GM12878 (cell line): ENCODE data around the gene NLRP6. TPM values are rescaled to one million over a fixed set of nuclear protein-coding genes. Genes with fewer than 3 reads are reported as not detected.

Experiments used
- BHLHE40 ChIP-seq, 2 experiments: fragments of 450-650 bp in 1 of 2; IDR thresholded peaks; 2 replicates each; pipeline ENCODE4 v1.6.1; 2011 to 2017; ENCODE audit warnings: low read depth in 2 of 2, borderline replicate concordance in 1 of 2, improper control_type of control experiment in 1 of 2, low read length in 1 of 2, mild to moderate bottlenecking in 1 of 2
- E2F4 ChIP-seq: IDR thresholded peaks from 2 replicates; pipeline ENCODE4 v1.6.1; 2012; ENCODE audit warnings: low read depth, low read length, improper control_type of control experiment
- HCFC1 ChIP-seq: fragments of 150-350 bp; IDR thresholded peaks from 2 replicates; pipeline ENCODE4 v1.6.1; 2014; ENCODE audit warnings: low read length
- KLF5 ChIP-seq: fragments of 450-650 bp; IDR thresholded peaks from 2 replicates; pipeline ENCODE4 v1.6.1; 2014; ENCODE audit warnings: mild to moderate bottlenecking; ENCODE audit not compliant: partially characterized antibody
- LARP7 ChIP-seq: fragments of 450-650 bp; IDR thresholded peaks from 2 replicates; pipeline ENCODE4 v1.6.1; 2017; ENCODE audit warnings: mild to moderate bottlenecking
- NR2C2 ChIP-seq: IDR thresholded peaks from 2 replicates; pipeline ENCODE4 v1.6.1; 2011; ENCODE audit warnings: borderline replicate concordance, low read depth; ENCODE audit not compliant: control insufficient read depth, insufficient read length
- NR2F1 ChIP-seq: fragments of 450-650 bp; conservative IDR thresholded peaks from 2 replicates; pipeline ENCODE4 v1.6.1; 2017; ENCODE audit warnings: mild to moderate bottlenecking
- RFX5 ChIP-seq: IDR thresholded peaks from 2 replicates; pipeline ENCODE4 v1.6.1; 2011; ENCODE audit warnings: low read depth, low read length, improper control_type of control experiment
- SIN3A ChIP-seq: IDR thresholded peaks from 2 replicates; pipeline ENCODE4 v1.6.1; 2012; ENCODE audit warnings: low read depth, low read length, improper control_type of control experiment
- SRF ChIP-seq, 2 experiments: IDR thresholded peaks; 2 replicates each; pipeline ENCODE4 v1.6.1; 2011; ENCODE audit warnings: low read depth in 2 of 2, low read length in 2 of 2, mild to moderate bottlenecking in 1 of 2, moderate library complexity in 1 of 2
- TCF12 ChIP-seq: IDR thresholded peaks from 2 replicates; pipeline ENCODE4 v1.6.1; 2011; ENCODE audit warnings: low read depth, mild to moderate bottlenecking, low read length
- ZBTB40 ChIP-seq: fragments of 450-650 bp; IDR thresholded peaks from 2 replicates; pipeline ENCODE4 v1.6.1; 2016; ENCODE audit warnings: mild to moderate bottlenecking, moderate library complexity, borderline replicate concordance
- polyA plus RNA-seq, 11 experiments: library from polyadenylated mRNA; depleted of rRNA in 4 of 11; unstranded in 6 of 11; stranded (reverse) in 5 of 11; fragments of >200 nt; fragmentation: Nextera tagmentation in 4 of 11; fragmentation: Illumina TruSeq in 1 of 11; extraction: Ambion mirVana in 4 of 11; extraction: Trizol in 1 of 11; gene quantifications; 1 replicate in 1 of 11; 2 replicates in 10 of 11; pipeline versions ENCODE4 v1.2.1 to v1.2.3, GENCODE V29; 2011 to 2016; ENCODE audit warnings: inconsistent platforms in 2 of 11, missing spikeins in 2 of 11, low read depth in 1 of 11
- total RNA-seq, 4 experiments: library from RNA; depleted of rRNA in 3 of 4; stranded (reverse); fragments of >200 nt in 3 of 4; fragmentation: Illumina TruSeq in 1 of 4; extraction: Trizol in 1 of 4; gene quantifications; 2 replicates each; pipeline versions ENCODE4 v1.2.1 to v1.2.3, GENCODE V29; 2013 to 2021
- TF ChIP-seq, protein P1 (sequence below): fragments of 450-650 bp; IDR thresholded peaks from 2 replicates; pipeline ENCODE4 v1.6.1; 2018; ENCODE audit warnings: mild to moderate bottlenecking, low read depth, moderate library complexity; ENCODE audit not compliant: partially characterized antibody
- TF ChIP-seq, protein P2 (sequence below): fragments of 450-650 bp; IDR thresholded peaks from 2 replicates; pipeline ENCODE4 v1.6.1; 2018; ENCODE audit warnings: borderline replicate concordance, mild to moderate bottlenecking; ENCODE audit not compliant: partially characterized antibody
- TF ChIP-seq, protein P3 (sequence below): IDR thresholded peaks from 2 replicates; pipeline ENCODE4 v1.6.1; 2011; ENCODE audit warnings: low read depth, mild to moderate bottlenecking, low read length, moderate library complexity, borderline replicate concordance; ENCODE audit errors: extremely low read depth

Gene NLRP6
- total and polyA plus RNA-seq, 10 of the 15 experiments (the other 5 are each of a cell fraction or from before 2014, with no cell fraction given): 0.03 to 0.11 TPM; not detected in 8

GRCh38 chr11:236774-237767, 41.1 kb upstream of the NLRP6 start, which contains the start of gene PSMD13 (continued):
- TF ChIP-seq, protein P1, sequence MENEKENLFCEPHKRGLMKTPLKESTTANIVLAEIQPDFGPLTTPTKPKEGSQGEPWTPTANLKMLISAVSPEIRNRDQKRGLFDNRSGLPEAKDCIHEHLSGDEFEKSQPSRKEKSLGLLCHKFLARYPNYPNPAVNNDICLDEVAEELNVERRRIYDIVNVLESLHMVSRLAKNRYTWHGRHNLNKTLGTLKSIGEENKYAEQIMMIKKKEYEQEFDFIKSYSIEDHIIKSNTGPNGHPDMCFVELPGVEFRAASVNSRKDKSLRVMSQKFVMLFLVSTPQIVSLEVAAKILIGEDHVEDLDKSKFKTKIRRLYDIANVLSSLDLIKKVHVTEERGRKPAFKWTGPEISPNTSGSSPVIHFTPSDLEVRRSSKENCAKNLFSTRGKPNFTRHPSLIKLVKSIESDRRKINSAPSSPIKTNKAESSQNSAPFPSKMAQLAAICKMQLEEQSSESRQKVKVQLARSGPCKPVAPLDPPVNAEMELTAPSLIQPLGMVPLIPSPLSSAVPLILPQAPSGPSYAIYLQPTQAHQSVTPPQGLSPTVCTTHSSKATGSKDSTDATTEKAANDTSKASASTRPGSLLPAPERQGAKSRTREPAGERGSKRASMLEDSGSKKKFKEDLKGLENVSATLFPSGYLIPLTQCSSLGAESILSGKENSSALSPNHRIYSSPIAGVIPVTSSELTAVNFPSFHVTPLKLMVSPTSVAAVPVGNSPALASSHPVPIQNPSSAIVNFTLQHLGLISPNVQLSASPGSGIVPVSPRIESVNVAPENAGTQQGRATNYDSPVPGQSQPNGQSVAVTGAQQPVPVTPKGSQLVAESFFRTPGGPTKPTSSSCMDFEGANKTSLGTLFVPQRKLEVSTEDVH: peak; percentile 94
- TF ChIP-seq, protein P2, sequence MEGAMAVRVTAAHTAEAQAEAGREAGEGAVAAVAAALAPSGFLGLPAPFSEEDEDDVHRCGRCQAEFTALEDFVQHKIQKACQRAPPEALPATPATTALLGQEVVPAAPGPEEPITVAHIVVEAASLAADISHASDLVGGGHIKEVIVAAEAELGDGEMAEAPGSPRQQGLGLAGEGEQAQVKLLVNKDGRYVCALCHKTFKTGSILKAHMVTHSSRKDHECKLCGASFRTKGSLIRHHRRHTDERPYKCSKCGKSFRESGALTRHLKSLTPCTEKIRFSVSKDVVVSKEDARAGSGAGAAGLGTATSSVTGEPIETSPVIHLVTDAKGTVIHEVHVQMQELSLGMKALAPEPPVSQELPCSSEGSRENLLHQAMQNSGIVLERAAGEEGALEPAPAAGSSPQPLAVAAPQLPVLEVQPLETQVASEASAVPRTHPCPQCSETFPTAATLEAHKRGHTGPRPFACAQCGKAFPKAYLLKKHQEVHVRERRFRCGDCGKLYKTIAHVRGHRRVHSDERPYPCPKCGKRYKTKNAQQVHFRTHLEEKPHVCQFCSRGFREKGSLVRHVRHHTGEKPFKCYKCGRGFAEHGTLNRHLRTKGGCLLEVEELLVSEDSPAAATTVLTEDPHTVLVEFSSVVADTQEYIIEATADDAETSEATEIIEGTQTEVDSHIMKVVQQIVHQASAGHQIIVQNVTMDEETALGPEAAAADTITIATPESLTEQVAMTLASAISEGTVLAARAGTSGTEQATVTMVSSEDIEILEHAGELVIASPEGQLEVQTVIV: peak; percentile 91
- TF ChIP-seq TCF12: no peak
- 0 out of 2 replicates have a peak, but pooled peaks have one; percentile 44 for TF ChIP-seq LARP7
- TF ChIP-seq HCFC1: peak; percentile 56
- peak in 1 of 2 experiments; percentile 32; a peak in 1 of 4 replicates for TF ChIP-seq BHLHE40 (IDR thresholded peaks at IDR 0.05; ENCODE audit: borderline replicate concordance in 1 of 2, low read depth in 2 of 2, low read length in 1 of 2)
- no peak for TF ChIP-seq RFX5
- peak; percentile 91 for TF ChIP-seq SIN3A
- TF ChIP-seq KLF5: peak; percentile 91
- no peak for TF ChIP-seq NR2C2
- TF ChIP-seq, protein P3, sequence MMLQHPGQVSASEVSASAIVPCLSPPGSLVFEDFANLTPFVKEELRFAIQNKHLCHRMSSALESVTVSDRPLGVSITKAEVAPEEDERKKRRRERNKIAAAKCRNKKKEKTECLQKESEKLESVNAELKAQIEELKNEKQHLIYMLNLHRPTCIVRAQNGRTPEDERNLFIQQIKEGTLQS: no peak
- TF ChIP-seq ZBTB40: peak; percentile 90
- no peak for TF ChIP-seq SRF (IDR thresholded peaks at IDR 0.05; ENCODE audit: low read depth in 2 of 2, low read length in 2 of 2)
- TF ChIP-seq NR2F1: peak; percentile 6; the same call in 1 of the 2 replicates
- TF ChIP-seq E2F4: peak; percentile 56; the same call in 1 of the 2 replicates
